ENCODE results near the gene KCNQ5.

GRCh38 chr6:72857791-72858585 is 236.1 kb downstream of the KCNQ5 start:
- TF ChIP-seq ZNF512 (CRISPR knock-in tag; IDR thresholded peaks at IDR 0.05; ENCODE audit: borderline replicate concordance) (no peak), CTCF (IDR thresholded peaks at IDR 0.05) (no peak), SMAD3 (CRISPR knock-in tag; IDR thresholded peaks at IDR 0.05; ENCODE audit: borderline replicate concordance) (no peak), ZBTB43 (CRISPR knock-in tag; IDR thresholded peaks at IDR 0.05) (no peak), FOXK1 (CRISPR knock-in tag; IDR thresholded peaks at IDR 0.05) (no peak), NFE2L1 (CRISPR knock-in tag; IDR thresholded peaks at IDR 0.05) (no peak), MAX (CRISPR knock-in tag; IDR thresholded peaks at IDR 0.05) (no peak), USF2 (CRISPR knock-in tag; IDR thresholded peaks at IDR 0.05) (no peak), MXD4 (CRISPR knock-in tag; IDR thresholded peaks at IDR 0.05; ENCODE audit: borderline replicate concordance) (no peak), SP1 (CRISPR knock-in tag; conservative IDR thresholded peaks at IDR 0.05) (no peak)

Data from WTC11 (cell line).